GM19467 (cell line): ENCODE data around the gene IRX5.

Source experiments
- ATAC-seq: cut with Tn5 transposase; IDR thresholded peaks from one replicate; pipeline ENCODE4 v1.9.1; 2021; ENCODE audit warnings: mild to moderate bottlenecking, moderate library complexity; ENCODE audit not compliant: unreplicated experiment

Gene IRX5

GRCh38 chr16:54929090-54930004 is 1.3 kb upstream of the IRX5 start:
- peak; percentile 88 for ATAC-seq

DNA sequence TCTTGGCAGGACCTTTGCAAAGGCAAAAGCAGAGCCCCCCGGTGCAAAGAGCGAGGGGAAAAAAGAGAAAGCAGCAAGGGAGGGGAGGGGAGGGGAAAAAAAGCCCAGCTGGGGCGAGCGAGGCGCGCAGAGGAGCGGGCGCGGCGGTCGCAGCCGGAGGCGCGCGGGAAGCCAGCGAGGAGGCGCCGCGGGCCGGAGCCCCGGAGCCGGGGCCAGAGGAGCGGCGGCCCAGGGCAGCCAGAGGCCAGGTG is 129 bp downstream of the IRX5 start:
- ATAC-seq = no peak

- no peak for ATAC-seq
These were observed 702 bp downstream of the IRX5 start for GRCh38 chr16:54931120-54932014.

- ATAC-seq = no peak
These were observed 1.5 kb downstream of the IRX5 start for GRCh38 chr16:54932021-54932660.

DNA sequence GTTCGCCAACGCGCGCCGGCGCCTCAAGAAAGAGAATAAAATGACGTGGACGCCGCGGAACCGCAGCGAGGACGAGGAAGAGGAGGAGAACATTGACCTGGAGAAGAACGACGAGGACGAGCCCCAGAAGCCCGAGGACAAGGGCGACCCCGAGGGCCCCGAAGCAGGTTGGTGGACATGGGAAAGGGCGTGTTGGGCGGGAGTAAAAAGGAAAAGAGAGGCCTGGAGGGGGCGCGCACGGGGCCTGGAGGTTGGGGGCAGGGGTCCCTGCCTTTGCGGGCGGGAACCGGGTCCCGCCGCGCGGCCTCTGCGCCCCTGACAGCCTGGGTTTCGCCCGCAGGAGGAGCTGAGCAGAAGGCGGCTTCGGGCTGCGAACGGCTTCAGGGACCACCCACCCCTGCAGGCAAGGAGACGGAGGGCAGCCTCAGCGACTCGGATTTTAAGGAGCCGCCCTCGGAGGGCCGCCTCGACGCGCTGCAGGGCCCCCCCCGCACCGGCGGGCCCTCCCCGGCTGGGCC is 2.1 kb downstream of the IRX5 start:
- no peak for ATAC-seq

GRCh38 chr16:54933281-54934011 is 2.8 kb downstream of the IRX5 start:
- no peak for ATAC-seq

DNA sequence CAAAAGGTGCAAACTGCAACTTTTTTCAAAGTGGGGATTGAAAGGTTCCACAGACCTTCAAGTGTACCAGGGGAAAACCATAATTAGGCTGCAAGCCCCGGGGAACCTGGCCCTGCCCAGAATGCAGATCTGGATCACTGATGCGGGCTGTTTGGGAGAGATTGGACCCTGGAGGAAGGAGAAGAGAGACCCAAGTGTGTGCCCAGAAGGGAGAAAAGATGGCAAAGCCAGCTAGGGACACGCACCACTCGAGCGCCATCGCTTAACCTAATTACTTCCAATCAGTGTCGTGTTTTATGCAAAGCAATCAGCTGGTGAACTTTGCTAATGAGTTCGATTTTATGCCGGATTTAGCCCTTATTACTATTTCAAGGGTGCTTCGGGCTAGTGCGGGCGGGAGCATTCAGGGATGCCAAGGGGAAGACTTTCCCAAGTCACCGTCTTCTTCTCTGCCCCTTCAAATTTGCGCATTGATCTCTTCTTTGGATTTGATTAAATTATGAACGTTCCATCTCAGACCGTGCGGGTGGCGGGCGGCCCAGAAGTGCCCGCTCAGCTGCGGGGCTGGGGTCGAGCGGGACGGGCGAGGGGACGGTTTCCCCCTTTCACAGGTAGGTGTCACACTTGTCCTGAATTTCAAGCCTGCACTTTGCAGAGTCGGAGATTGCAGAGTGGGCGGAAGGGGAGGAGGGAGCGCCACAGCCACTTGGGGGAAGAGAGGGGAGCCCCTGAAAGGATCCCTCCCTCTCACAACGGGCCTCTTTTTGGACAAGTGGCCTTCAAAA is 4.0 kb downstream of the IRX5 start:
- ATAC-seq = no peak

GRCh38 chr16:54935266-54935968 is 4.8 kb downstream of the IRX5 start:
- ATAC-seq = no peak

- no peak for ATAC-seq
These were observed 5.7 kb downstream of the IRX5 start for GRCh38 chr16:54936201-54936978.

- ATAC-seq = no peak
These were observed 6.5 kb downstream of the IRX5 start for GRCh38 chr16:54936979-54937670.

- no peak for ATAC-seq
These were observed 7.1 kb downstream of the IRX5 start for GRCh38 chr16:54937671-54938211.

DNA sequence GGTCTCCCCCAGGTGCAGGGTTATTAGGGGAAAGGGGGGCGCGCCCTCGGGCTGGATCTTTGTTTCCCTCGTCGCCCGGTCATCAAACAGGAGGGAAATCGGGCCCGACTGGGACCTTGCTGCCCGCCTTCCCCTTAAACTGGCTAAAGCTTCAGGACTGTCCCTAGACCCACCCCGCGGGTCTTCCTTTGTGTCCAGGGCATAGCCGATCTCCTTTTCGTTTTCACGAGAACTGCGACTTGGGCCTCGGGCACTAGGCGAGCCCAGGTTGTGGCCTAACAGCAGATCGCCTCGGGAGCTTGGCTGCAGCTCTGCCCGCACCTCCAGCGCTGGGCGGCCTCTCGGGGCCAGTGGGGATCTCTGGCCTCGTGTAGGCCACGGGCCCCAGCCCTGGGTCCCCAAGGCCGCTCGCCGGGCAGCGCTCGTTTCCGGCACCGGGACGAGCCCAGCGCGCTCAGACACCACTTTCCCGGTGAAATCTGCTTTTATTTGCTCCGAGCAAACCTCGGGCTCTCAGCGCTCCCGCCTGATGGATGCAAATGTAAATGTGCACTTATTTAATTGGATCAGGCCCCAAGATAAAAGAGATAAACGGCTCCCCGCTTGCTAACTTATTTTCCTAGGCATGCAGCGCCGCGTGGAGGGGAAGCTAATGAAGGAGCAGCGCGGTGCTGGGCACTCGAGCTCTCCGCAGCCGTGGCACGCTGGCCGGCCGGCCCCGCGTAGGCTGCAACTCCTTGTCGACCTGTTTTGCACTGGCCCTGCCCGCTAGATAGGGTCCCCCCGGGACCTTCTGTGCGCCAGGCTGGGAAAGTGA is 7.8 kb downstream of the IRX5 start:
- ATAC-seq = no peak

GRCh38 chr16:54939029-54939346 is 8.3 kb downstream of the IRX5 start:
- ATAC-seq = no peak

- ATAC-seq = no peak
These were observed 9.0 kb downstream of the IRX5 start for GRCh38 chr16:54939510-54940278.

- no peak for ATAC-seq
These were observed 9.6 kb downstream of the IRX5 start for GRCh38 chr16:54940279-54940604.

GRCh38 chr16:54942353-54942943 is 11.8 kb downstream of the IRX5 start:
- ATAC-seq = no peak
